ENCODE results near the gene HENMT1. TPM values are rescaled to one million over a fixed set of nuclear protein-coding genes. Genes with fewer than 3 reads are reported as not detected.

HENMT1 gene
- total RNA-seq, 1 experiment from 2014 or later = 6.2 TPM

DNA sequence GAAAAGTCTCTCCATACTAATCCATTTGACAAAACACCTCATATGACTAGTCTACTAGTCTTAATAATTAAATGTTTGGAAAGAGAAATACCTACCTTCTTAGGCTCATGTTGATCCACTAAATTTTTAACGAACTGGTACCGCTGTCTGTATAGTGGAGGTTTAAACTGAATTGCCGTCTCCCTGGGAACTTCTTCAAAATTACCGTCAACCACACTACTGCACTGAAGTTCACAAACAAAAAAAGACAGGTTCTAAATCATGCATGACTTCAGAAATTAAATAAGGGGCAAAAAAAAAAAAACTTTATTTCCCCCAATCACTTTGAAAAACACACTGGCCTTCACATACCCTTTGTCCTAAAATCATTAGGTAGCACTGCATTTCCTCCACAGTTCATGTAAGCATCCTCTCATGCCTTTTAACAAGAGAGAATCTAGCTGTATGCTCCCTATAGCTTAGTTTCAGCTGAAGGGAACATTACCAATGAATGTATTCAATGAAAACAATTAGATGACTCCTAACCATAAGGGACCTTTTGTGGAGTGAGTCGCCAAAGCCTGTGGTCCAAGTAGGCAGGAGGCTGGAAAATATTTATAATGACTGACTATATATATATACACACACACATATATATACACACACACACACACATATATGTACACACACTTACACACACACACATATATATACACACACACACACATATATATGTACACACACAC, 3.4 kb downstream of the HENMT1 start:
- no peak overlapping the region for H2BK15ac ChIP-seq (ENCODE audit: low read depth, low read length)
- H3K4ac ChIP-seq (ENCODE audit: low read depth, low read length) = no peak overlapping the region
- Mint-ChIP-seq H3K4me3 (no peak overlapping the region), H3K36me3 (ENCODE audit: insufficient read depth in 1 of 3, low read depth in 3 of 3) (peaks cover 0 to 4% (median 0%) of the 10 kb centered on the region in 3 experiments; a peak in 1 of 7 replicates), H3K4me1 (peaks cover 0 to 3% of the 10 kb centered on the region in 2 experiments; a peak in 1 of 4 replicates), H3K27me3 (ENCODE audit: low read depth) (peaks cover 28% of the 10 kb centered on the region), H3K9me3 (peaks cover 0 to 10% of the 10 kb centered on the region in 2 experiments; a peak in 2 of 5 replicates), H3K27ac (no peak overlapping the region)
- no peak overlapping the region for H3K56ac ChIP-seq (ENCODE audit: insufficient read length, low read depth, low read length)
- H3K23ac ChIP-seq (ENCODE audit: insufficient read length, low read depth, low read length) = no peak overlapping the region
- H3K4me1 ChIP-seq (ENCODE audit: insufficient read depth, low read length) = no peaks in the 10 kb centered on the region
- H2BK120ac ChIP-seq (ENCODE audit: low read depth, low read length, poor library complexity, severe bottlenecking) = no peak overlapping the region
- no peaks in the 10 kb centered on the region for H3K9me3 ChIP-seq (ENCODE audit: control insufficient read depth, low read depth, low read length)
- TF ChIP-seq, protein P1, sequence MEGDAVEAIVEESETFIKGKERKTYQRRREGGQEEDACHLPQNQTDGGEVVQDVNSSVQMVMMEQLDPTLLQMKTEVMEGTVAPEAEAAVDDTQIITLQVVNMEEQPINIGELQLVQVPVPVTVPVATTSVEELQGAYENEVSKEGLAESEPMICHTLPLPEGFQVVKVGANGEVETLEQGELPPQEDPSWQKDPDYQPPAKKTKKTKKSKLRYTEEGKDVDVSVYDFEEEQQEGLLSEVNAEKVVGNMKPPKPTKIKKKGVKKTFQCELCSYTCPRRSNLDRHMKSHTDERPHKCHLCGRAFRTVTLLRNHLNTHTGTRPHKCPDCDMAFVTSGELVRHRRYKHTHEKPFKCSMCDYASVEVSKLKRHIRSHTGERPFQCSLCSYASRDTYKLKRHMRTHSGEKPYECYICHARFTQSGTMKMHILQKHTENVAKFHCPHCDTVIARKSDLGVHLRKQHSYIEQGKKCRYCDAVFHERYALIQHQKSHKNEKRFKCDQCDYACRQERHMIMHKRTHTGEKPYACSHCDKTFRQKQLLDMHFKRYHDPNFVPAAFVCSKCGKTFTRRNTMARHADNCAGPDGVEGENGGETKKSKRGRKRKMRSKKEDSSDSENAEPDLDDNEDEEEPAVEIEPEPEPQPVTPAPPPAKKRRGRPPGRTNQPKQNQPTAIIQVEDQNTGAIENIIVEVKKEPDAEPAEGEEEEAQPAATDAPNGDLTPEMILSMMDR (conservative IDR thresholded peaks at IDR 0.05) = no peak
- WGBS (ENCODE audit: extremely low coverage, insufficient read length, low lambda C conversion rate) = no CpG with 5 or more reads among the region's 5 CpGs
- H3K27ac ChIP-seq (ENCODE audit: insufficient read length, low read depth, low read length) = no peak overlapping the region
- no peak overlapping the region for H2AK5ac ChIP-seq (ENCODE audit: insufficient read length, low read length)
- H3T11ph ChIP-seq (ENCODE audit: low read length) = no peak overlapping the region
- no peak overlapping the region for H2BK20ac ChIP-seq (ENCODE audit: low read depth, low read length, poor library complexity, severe bottlenecking)
- no peak overlapping the region for H3K9ac ChIP-seq (ENCODE audit: extremely low read depth, insufficient read length, low read length)
- peaks cover 6% of the 10 kb centered on the region for H3K23me2 ChIP-seq (ENCODE audit: insufficient read length, low read depth, low read length, poor library complexity, severe bottlenecking)
- H2AFZ ChIP-seq (ENCODE audit: low read length) = no peak overlapping the region
- H4K8ac ChIP-seq (replicated peaks; ENCODE audit: insufficient read length, low read depth, low read length) = no peak overlapping the region
- no peaks in the 10 kb centered on the region for H4K20me1 ChIP-seq (ENCODE audit: control insufficient read depth, insufficient read depth, insufficient read length)
- no peak overlapping the region for H3K18ac ChIP-seq (ENCODE audit: insufficient read length, low read depth, low read length)
- H4K5ac ChIP-seq (ENCODE audit: insufficient read length, low read depth, low read length) = no peak overlapping the region
- H3K4me2 ChIP-seq (ENCODE audit: insufficient read depth, insufficient read length, low read length) = no peak overlapping the region
- DNase-seq = no peak
- no peaks in the 10 kb centered on the region for H3K79me2 ChIP-seq (ENCODE audit: insufficient read depth, low read length)
- no peaks in the 10 kb centered on the region for H3K79me1 ChIP-seq (ENCODE audit: insufficient read depth, low read depth, low read length, poor library complexity, severe bottlenecking)
- H2BK5ac ChIP-seq (ENCODE audit: insufficient read length, low read length) = no peak overlapping the region
- no peak overlapping the region for H3K14ac ChIP-seq (ENCODE audit: insufficient read depth, low read length)
- no peak overlapping the region for H2BK12ac ChIP-seq (ENCODE audit: insufficient read length, low read depth, low read length)
- no peaks in the 10 kb centered on the region; the same call in 1 of the 2 replicates for H3K27me3 ChIP-seq (ENCODE audit: insufficient read depth, low read length)
- no peak overlapping the region for H4K91ac ChIP-seq (ENCODE audit: insufficient read length, low read depth, low read length)

Measured in H9 (cell line).